Fibroblast of skin of left quadriceps (primary cell): ENCODE data around the gene COG5.

Experiments
- DNase-seq, 2 experiments: peaks; one replicate each; pipeline ENCODE4 v3.0.0-alpha.2; 2013; ENCODE audit warnings: low read depth in 2 of 2

Gene COG5

GRCh38 chr7:107463139-107464078, 100.3 kb downstream of the COG5 start:
- DNase-seq, result peak; percentile 42 to 44

- no peak for DNase-seq
Observed at GRCh38 chr7:107461938-107462533, 101.7 kb downstream of the COG5 start.

- no peak for DNase-seq
Observed at GRCh38 chr7:107453388-107453787, 110.3 kb downstream of the COG5 start.

- peak; percentile 55 to 59 for DNase-seq
Observed at GRCh38 chr7:107450970-107451369, 112.8 kb downstream of the COG5 start.

GRCh38 chr7:107446988-107447387, 116.7 kb downstream of the COG5 start:
- DNase-seq, result no peak

- DNase-seq, result no peak
Observed at GRCh38 chr7:107446531-107446930, 117.2 kb downstream of the COG5 start.

GRCh38 chr7:107442678-107443077, 121.0 kb downstream of the COG5 start:
- no peak for DNase-seq

- peak; percentile 32 to 40 for DNase-seq
Observed at GRCh38 chr7:107441581-107442422, 121.9 kb downstream of the COG5 start.

- no peak for DNase-seq
Observed at GRCh38 chr7:107439025-107439424, 124.7 kb downstream of the COG5 start.

GRCh38 chr7:107435749-107436148, 128.0 kb downstream of the COG5 start:
- no peak for DNase-seq

GRCh38 chr7:107432261-107432660, 131.5 kb downstream of the COG5 start:
- DNase-seq, result no peak

GRCh38 chr7:107430057-107430456, 133.7 kb downstream of the COG5 start:
- no peak for DNase-seq

GRCh38 chr7:107428642-107429041, 135.1 kb downstream of the COG5 start:
- DNase-seq, result no peak

GRCh38 chr7:107427462-107427861, 136.3 kb downstream of the COG5 start:
- DNase-seq, result no peak

- no peak for DNase-seq
Observed at GRCh38 chr7:107414198-107414597, 149.5 kb downstream of the COG5 start.

GRCh38 chr7:107408349-107408748, 155.4 kb downstream of the COG5 start:
- no peak for DNase-seq

- no peak for DNase-seq
Observed at GRCh38 chr7:107405559-107405958, 158.2 kb downstream of the COG5 start.

- no peak for DNase-seq
Observed at GRCh38 chr7:107404740-107405537, 158.8 kb downstream of the COG5 start.

- DNase-seq, result no peak
Observed at GRCh38 chr7:107398161-107398560, 165.6 kb downstream of the COG5 start.

- no peak for DNase-seq
Observed at GRCh38 chr7:107396990-107397389, 166.7 kb downstream of the COG5 start.

- DNase-seq, result no peak
Observed at GRCh38 chr7:107396081-107396480, 167.6 kb downstream of the COG5 start.
